ENCODE results near the gene SYT9.

DNA sequence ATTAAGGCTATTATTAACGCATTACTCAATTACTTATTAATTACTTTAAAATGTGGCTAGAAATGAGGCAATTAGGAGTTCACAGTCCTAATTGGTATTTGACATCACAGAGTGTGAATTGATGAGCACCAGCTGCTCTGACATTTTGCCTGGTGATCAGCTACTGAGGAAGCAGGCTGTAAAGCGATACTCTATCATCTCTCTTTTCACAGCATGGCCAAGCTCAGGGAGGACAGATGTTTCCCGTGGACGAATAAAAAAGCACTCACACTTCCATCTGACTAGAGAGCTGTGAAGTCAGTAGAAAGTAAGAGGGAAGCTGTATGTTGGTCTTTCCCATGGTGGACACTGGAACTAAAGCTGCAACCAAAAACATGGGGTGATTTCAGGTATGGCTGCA, 29.1 kb upstream of the SYT9 start:
- no peak for TF ChIP-seq EP300 (IDR thresholded peaks at IDR 0.05)
- TF ChIP-seq, protein P1, sequence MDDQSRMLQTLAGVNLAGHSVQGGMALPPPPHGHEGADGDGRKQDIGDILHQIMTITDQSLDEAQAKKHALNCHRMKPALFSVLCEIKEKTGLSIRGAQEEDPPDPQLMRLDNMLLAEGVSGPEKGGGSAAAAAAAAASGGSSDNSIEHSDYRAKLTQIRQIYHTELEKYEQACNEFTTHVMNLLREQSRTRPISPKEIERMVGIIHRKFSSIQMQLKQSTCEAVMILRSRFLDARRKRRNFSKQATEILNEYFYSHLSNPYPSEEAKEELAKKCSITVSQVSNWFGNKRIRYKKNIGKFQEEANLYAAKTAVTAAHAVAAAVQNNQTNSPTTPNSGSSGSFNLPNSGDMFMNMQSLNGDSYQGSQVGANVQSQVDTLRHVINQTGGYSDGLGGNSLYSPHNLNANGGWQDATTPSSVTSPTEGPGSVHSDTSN (IDR thresholded peaks at IDR 0.05) = no peak
- no peak for TF ChIP-seq ZFP36 (IDR thresholded peaks at IDR 0.05; ENCODE audit: borderline replicate concordance, partially characterized antibody)
- no peak for TF ChIP-seq POLR2A (IDR thresholded peaks at IDR 0.05; ENCODE audit: low read length)
- TF ChIP-seq, protein P2, sequence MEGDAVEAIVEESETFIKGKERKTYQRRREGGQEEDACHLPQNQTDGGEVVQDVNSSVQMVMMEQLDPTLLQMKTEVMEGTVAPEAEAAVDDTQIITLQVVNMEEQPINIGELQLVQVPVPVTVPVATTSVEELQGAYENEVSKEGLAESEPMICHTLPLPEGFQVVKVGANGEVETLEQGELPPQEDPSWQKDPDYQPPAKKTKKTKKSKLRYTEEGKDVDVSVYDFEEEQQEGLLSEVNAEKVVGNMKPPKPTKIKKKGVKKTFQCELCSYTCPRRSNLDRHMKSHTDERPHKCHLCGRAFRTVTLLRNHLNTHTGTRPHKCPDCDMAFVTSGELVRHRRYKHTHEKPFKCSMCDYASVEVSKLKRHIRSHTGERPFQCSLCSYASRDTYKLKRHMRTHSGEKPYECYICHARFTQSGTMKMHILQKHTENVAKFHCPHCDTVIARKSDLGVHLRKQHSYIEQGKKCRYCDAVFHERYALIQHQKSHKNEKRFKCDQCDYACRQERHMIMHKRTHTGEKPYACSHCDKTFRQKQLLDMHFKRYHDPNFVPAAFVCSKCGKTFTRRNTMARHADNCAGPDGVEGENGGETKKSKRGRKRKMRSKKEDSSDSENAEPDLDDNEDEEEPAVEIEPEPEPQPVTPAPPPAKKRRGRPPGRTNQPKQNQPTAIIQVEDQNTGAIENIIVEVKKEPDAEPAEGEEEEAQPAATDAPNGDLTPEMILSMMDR (IDR thresholded peaks at IDR 0.05) = no peak
- TF ChIP-seq, protein P3, sequence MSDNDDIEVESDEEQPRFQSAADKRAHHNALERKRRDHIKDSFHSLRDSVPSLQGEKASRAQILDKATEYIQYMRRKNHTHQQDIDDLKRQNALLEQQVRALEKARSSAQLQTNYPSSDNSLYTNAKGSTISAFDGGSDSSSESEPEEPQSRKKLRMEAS (IDR thresholded peaks at IDR 0.05) = no peak
- no peak for TF ChIP-seq NPAS2 (CRISPR knock-in tag; IDR thresholded peaks at IDR 0.05; ENCODE audit: borderline replicate concordance)
- no peak for TF ChIP-seq KDM1A (IDR thresholded peaks at IDR 0.05; ENCODE audit: low read depth)

Measured in A549 (cell line).